ENCODE results near the gene GPA33. TPM values are rescaled to one million over a fixed set of nuclear protein-coding genes. Genes with fewer than 3 reads are reported as not detected.
A peak's percentile ranks its signal among the peaks of the same experiment; 100 is the strongest.

Gene GPA33
- total and polyA plus RNA-seq, 11 donors: 0.15 to 3.6 (median 1.1) TPM; not detected in 1

DNA sequence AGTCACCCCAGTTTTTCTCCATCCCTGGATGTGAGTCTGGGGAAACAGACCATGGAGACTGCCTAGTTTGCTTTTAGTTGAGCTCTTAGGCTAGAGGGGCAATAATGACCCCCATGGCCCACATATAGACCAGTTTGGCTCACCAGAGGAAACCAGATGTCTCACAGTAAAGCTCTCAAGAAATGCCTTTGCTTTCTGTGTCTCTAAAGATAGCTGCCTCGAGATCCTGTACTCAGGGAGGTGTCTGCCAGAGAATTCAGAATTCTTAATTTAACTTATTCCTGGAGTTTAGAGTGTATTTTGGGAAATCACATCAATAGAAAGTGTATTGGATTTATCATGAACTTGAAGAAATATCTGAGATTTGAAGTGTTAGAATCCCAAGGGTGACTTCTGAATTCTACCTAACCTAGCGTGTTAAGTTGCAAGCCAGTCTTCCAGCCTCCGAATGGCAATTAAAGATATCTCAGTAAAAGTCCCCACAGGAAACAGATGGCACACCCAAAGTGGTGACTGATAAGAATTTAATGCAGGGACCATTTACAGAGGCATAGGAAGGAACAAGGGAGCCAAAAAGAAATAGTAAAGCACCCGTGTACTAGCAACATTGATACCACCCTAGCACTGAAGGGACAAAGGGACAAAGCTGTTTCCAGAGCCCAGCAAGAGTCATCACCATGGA is 40.8 kb upstream of the GPA33 start:
- no peak overlapping the region for H3K4me3 ChIP-seq
- H3K36me3 ChIP-seq: peaks cover 0 to 40% (median 5%) of the 10 kb centered on the region in 9 donors
- no peak overlapping the region for H3K27ac ChIP-seq
- TF ChIP-seq, protein P1, sequence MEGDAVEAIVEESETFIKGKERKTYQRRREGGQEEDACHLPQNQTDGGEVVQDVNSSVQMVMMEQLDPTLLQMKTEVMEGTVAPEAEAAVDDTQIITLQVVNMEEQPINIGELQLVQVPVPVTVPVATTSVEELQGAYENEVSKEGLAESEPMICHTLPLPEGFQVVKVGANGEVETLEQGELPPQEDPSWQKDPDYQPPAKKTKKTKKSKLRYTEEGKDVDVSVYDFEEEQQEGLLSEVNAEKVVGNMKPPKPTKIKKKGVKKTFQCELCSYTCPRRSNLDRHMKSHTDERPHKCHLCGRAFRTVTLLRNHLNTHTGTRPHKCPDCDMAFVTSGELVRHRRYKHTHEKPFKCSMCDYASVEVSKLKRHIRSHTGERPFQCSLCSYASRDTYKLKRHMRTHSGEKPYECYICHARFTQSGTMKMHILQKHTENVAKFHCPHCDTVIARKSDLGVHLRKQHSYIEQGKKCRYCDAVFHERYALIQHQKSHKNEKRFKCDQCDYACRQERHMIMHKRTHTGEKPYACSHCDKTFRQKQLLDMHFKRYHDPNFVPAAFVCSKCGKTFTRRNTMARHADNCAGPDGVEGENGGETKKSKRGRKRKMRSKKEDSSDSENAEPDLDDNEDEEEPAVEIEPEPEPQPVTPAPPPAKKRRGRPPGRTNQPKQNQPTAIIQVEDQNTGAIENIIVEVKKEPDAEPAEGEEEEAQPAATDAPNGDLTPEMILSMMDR (IDR thresholded peaks at IDR 0.05): no peak
- no peak for TF ChIP-seq POLR2A (IDR thresholded peaks at IDR 0.05)
- peaks cover 0 to 7% (median 0%) of the 10 kb centered on the region in 9 donors for H3K27me3 ChIP-seq
- no peaks in the 10 kb centered on the region for H3K9me3 ChIP-seq
- intact Hi-C loops (cut with DNase I): no loop called here
- DNase-seq: no peak
- ATAC-seq: peak in 1 of 4 donors; percentile 11
- WGBS, 4 donors: 22 to 32% (median 26%) methylated on average over 4 of the region's 4 CpGs
- peaks cover 0 to 13% (median 0%) of the 10 kb centered on the region in 12 donors for H3K4me1 ChIP-seq

DNA sequence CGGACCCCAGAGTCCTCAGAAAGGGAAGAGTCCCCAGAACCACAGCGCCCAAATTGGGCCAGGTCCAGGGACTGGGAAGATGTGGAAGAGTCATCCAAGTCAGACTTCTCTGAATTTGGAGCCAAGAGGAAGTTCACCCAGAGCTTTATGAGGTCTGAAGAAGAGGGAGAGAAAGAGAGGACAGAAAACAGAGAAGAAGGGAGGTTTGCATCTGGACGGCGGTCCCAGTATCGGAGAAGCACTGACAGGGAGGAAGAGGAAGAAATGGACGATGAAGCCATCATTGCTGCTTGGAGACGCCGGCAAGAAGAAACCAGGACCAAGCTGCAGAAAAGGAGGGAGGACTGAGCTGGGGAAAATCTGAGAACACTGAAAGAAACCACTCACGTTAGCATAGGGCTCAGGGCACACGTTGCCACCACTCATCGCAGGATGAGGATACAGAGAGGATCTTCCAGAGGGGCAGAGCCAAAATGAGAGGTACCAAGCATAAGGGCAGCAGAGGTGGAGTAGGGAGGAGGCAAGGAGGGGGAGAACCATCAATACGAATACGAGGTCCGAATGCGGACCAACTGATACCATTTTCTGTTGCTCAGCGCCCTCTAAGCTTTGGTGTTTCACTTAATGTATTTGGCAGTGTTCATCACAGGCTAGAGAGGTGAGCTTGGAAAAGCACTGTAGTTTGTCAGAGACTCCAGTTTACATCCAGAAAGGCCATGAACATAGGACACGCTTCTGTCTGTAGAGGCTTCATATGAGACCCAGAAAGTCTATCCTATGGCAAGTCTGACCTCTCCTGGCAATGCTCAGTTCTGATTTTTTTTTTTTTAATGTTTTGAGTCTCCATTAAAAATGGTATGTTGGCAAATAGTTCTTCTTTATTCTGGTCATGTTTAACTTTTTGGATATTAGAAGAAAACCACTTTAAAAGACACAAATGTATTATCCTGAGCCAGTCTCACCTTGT is 38.4 kb upstream of the GPA33 start:
- no peaks in the 10 kb centered on the region for H3K9me3 ChIP-seq
- no peak overlapping the region for H3K27ac ChIP-seq
- peaks cover 0 to 11% (median 0%) of the 10 kb centered on the region in 12 donors for H3K4me1 ChIP-seq
- no peak for TF ChIP-seq POLR2A (IDR thresholded peaks at IDR 0.05)
- TF ChIP-seq, protein P1 (IDR thresholded peaks at IDR 0.05): no peak
- peaks cover 0 to 62% (median 10%) of the 10 kb centered on the region in 9 donors for H3K36me3 ChIP-seq
- DNase-seq: no peak
- intact Hi-C loops (cut with DNase I): loop anchor here in 2 of 10 donors (5.0 to 10.0 kb wide), 3 partner anchors 61 to 89 kb away; no protein-coding TSS in a partner anchor
- no peak overlapping the region for H3K4me3 ChIP-seq
- H3K27me3 ChIP-seq: peaks cover 0 to 7% (median 0%) of the 10 kb centered on the region in 9 donors
- 73 to 80% (median 76%) methylated on average over 17 of the region's 17 CpGs for WGBS, 4 donors
- ATAC-seq: no peak

- DNase-seq (no peak), ATAC-seq (no peak)
- Histone ChIP-seq H3K27me3 (peaks cover 0 to 7% (median 0%) of the 10 kb centered on the region in 9 donors), H3K9me3 (no peaks in the 10 kb centered on the region), H3K4me1 (peaks cover 0 to 11% (median 0%) of the 10 kb centered on the region in 12 donors), H3K27ac (no peak overlapping the region), H3K4me3 (no peak overlapping the region), H3K36me3 (peaks cover 0 to 70% (median 12%) of the 10 kb centered on the region in 9 donors)
- TF ChIP-seq, protein P1 (IDR thresholded peaks at IDR 0.05): no peak
- TF ChIP-seq POLR2A (IDR thresholded peaks at IDR 0.05): no peak
- intact Hi-C loops (cut with DNase I): loop anchor here in 2 of 10 donors (5.0 to 10.0 kb wide), 3 partner anchors 60 to 90 kb away; no protein-coding TSS in a partner anchor
- 71 to 87% (median 80%) methylated on average over 5 of the region's 5 CpGs for WGBS, 4 donors
These were observed 37.5 kb upstream of the GPA33 start for GRCh38 chr1:167127661-167128060.
